CD4-positive, alpha-beta T cell (primary cell): ENCODE results near the gene DNAH2. TPM values are rescaled to one million over a fixed set of nuclear protein-coding genes. Genes with fewer than 3 reads are reported as not detected.

Source experiments
- ATAC-seq: fragments of 200-7000 bp; cut with Tn5 transposase; one replicate; pipeline ENCODE4 v1.10.0; 2022; ENCODE audit warnings: mild to moderate bottlenecking; ENCODE audit not compliant: poor library complexity
- CTCF ChIA-PET: fragments of 350-600 bp; sonication (Branson Sonifier 250); formaldehyde crosslinking; loops from one replicate; lab custom pipeline; 2021; ENCODE audit warnings: antibody characterized with exemption, inconsistent platforms; lab: Charles Lee
- POLR2A ChIA-PET: fragments of 350-600 bp; sonication (Branson Sonifier 250); formaldehyde crosslinking; loops from one replicate; lab custom pipeline; 2021; ENCODE audit warnings: antibody characterized with exemption, inconsistent platforms; lab: Charles Lee
- DNase-seq, 14 experiments: peaks; one replicate each; pipeline ENCODE4 v3.0.0-alpha.2; 2013 to 2020; ENCODE audit warnings: mixed read lengths in 2 of 14
- H3K27ac ChIP-seq, 2 donors: one replicate each; pipeline versions ENCODE4 v1.5.1 to v1.7.0; 2013; ENCODE audit warnings: low read length in 2 of 2, low read depth in 1 of 2, mild to moderate bottlenecking in 1 of 2
- H3K27me3 ChIP-seq, 2 experiments: 1 replicate in 1 of 2; 2 replicates in 1 of 2; pipeline versions ENCODE4 v1.6.1 to v1.7.0; 2013; ENCODE audit warnings: low read length in 2 of 2, control low read depth in 1 of 2, mild to moderate bottlenecking in 1 of 2, moderate library complexity in 1 of 2; ENCODE audit not compliant: insufficient read depth in 2 of 2, control insufficient read depth in 1 of 2
- H3K36me3 ChIP-seq: one replicate; pipeline ENCODE4 v1.6.1; 2013; ENCODE audit warnings: low read length, control low read depth; ENCODE audit not compliant: insufficient read depth
- H3K4me1 ChIP-seq: one replicate; pipeline ENCODE4 v1.6.1; 2013; ENCODE audit warnings: low read length, control low read depth; ENCODE audit not compliant: insufficient read depth
- H3K4me3 ChIP-seq: one replicate; pipeline ENCODE4 v1.5.1; 2013; ENCODE audit warnings: mild to moderate bottlenecking, low read length, moderate library complexity
- H3K9me3 ChIP-seq, 2 experiments: 1 replicate in 1 of 2; 2 replicates in 1 of 2; pipeline versions ENCODE4 v1.6.1 to v1.7.0; 2013; ENCODE audit warnings: low read length in 2 of 2, mild to moderate bottlenecking in 2 of 2, control low read depth in 1 of 2, moderate library complexity in 1 of 2; ENCODE audit not compliant: control insufficient read depth in 1 of 2, insufficient read depth in 1 of 2
- H3K27ac Mint-ChIP-seq: one replicate; pipeline ENCODE4 v1.8.0; 2020; ENCODE audit warnings: mixed read lengths
- H3K27me3 Mint-ChIP-seq: one replicate; pipeline ENCODE4 v1.8.0; 2021; ENCODE audit warnings: mixed read lengths
- H3K36me3 Mint-ChIP-seq: one replicate; pipeline ENCODE4 v1.8.0; 2021; ENCODE audit warnings: low read depth, mixed read lengths
- H3K4me1 Mint-ChIP-seq: one replicate; pipeline ENCODE4 v1.8.0; 2021; ENCODE audit warnings: low read depth, mixed read lengths
- H3K4me3 Mint-ChIP-seq: one replicate; pipeline ENCODE4 v1.8.0; 2020; ENCODE audit warnings: mild to moderate bottlenecking, mixed read lengths
- H3K9me3 Mint-ChIP-seq: one replicate; pipeline ENCODE4 v1.8.0; 2020; ENCODE audit warnings: mixed read lengths
- CTCF ChIP-seq: fragments of 200-600 bp; IDR thresholded peaks from one replicate; pipeline ENCODE4 v1.8.0; 2022; ENCODE audit warnings: antibody characterized with exemption, mild to moderate bottlenecking
- intact Hi-C, 2 experiments: fragments of 100-400 bp; cut with DNase I in 1 of 2; cut with micrococcal nuclease in 1 of 2; formaldehyde crosslinking; loops; one replicate each; pipeline versions ENCODE4 v1.15.1 to v1.9.0; 2023 to 2025; cut with DNase I, micrococcal nuclease
- total RNA-seq, 174 experiments: library from RNA in 2 of 174; stranded (reverse) in 2 of 174; gene quantifications; one replicate each; pipeline ENCODE4 v1.2.3 and lab custom pipeline; 2021 to 2026

The DNAH2 gene
- total RNA-seq, 2 experiments from 2014 or later: not detected

- H3K36me3 ChIP-seq: no peaks in the 10 kb centered on the region
- intact Hi-C loops: no loop called here
- peaks cover 57 to 67% of the 10 kb centered on the region in 2 experiments for H3K27me3 ChIP-seq
- no peak for TF ChIP-seq CTCF
- ChIA-PET CTCF (no interaction called here), POLR2A (no interaction called here)
- H3K36me3 Mint-ChIP-seq: no peaks in the 10 kb centered on the region
- ATAC-seq (no peak), DNase-seq (no peak)
- H3K9me3 ChIP-seq: peaks cover 0 to 14% of the 10 kb centered on the region in 2 experiments
- peaks cover 27% of the 10 kb centered on the region for H3K4me1 ChIP-seq
- H3K4me3 ChIP-seq: no peak overlapping the region
- H3K9me3 Mint-ChIP-seq: no peaks in the 10 kb centered on the region
- H3K4me1 Mint-ChIP-seq: peaks cover 38% of the 10 kb centered on the region
- no peak overlapping the region for H3K27ac ChIP-seq
- H3K4me3 Mint-ChIP-seq: no peak overlapping the region
- no peak overlapping the region for H3K27ac Mint-ChIP-seq
- peaks cover 89% of the 10 kb centered on the region for H3K27me3 Mint-ChIP-seq
These were observed 2.6 kb upstream of the DNAH2 start for GRCh38 chr17:7714721-7715594.

- no peak overlapping the region for H3K27ac Mint-ChIP-seq
- peaks cover 32% of the 10 kb centered on the region for H3K4me1 Mint-ChIP-seq
- H3K27ac ChIP-seq: no peak overlapping the region
- H3K36me3 ChIP-seq: no peaks in the 10 kb centered on the region
- TF ChIP-seq CTCF: no peak
- H3K4me1 ChIP-seq: peaks cover 21% of the 10 kb centered on the region
- peaks cover 60 to 76% of the 10 kb centered on the region in 2 experiments for H3K27me3 ChIP-seq
- H3K36me3 Mint-ChIP-seq: no peaks in the 10 kb centered on the region
- H3K9me3 Mint-ChIP-seq: no peaks in the 10 kb centered on the region
- intact Hi-C loops: no loop called here
- no peak overlapping the region for H3K4me3 ChIP-seq
- no peak for ATAC-seq
- H3K4me3 Mint-ChIP-seq: peak overlapping the region; percentile 30
- POLR2A ChIA-PET: no interaction called here
- CTCF ChIA-PET: interaction anchor here (1.8 kb wide), 1 partner anchor 29 kb away, joined by 7 read pairs; the partner anchor contains the start of gene TP53
- peaks cover 0 to 14% of the 10 kb centered on the region in 2 experiments for H3K9me3 ChIP-seq
- peaks cover 87% of the 10 kb centered on the region for H3K27me3 Mint-ChIP-seq
- DNase-seq: no peak
These were observed 1.3 kb upstream of the DNAH2 start for GRCh38 chr17:7715936-7716886.

- ChIA-PET POLR2A (no interaction called here), CTCF (no interaction called here)
- Mint-ChIP-seq H3K27ac (no peak overlapping the region), H3K4me1 (peaks cover 28% of the 10 kb centered on the region), H3K9me3 (no peaks in the 10 kb centered on the region), H3K36me3 (no peaks in the 10 kb centered on the region), H3K27me3 (peaks cover 83% of the 10 kb centered on the region), H3K4me3 (peak overlapping the region; percentile 64)
- ATAC-seq: peak; percentile 82
- Histone ChIP-seq H3K27ac (no peak overlapping the region), H3K27me3 (peaks cover 63 to 72% of the 10 kb centered on the region in 2 experiments), H3K9me3 (peaks cover 0 to 14% of the 10 kb centered on the region in 2 experiments), H3K4me3 (peak overlapping the region; percentile 20), H3K36me3 (no peaks in the 10 kb centered on the region), H3K4me1 (peaks cover 21% of the 10 kb centered on the region)
- DNase-seq: peak in 5 of 14 experiments; percentile 20 to 50 (median 33)
- TF ChIP-seq CTCF: no peak
- intact Hi-C loops: no loop called here
These were observed 309 bp downstream of the DNAH2 start for GRCh38 chr17:7717756-7718350.
